Measurements from ENCODE around the gene RAPGEF4. TPM values are rescaled to one million over a fixed set of nuclear protein-coding genes. Genes with fewer than 3 reads are reported as not detected.

RAPGEF4 gene
- 1 to 10 TPM; 1.5 to 6.1 (median 3.4) TPM for polyA plus RNA-seq (ENCODE audit: insufficient read length in 10 of 10)
- long read RNA-seq, donor 1 = 0 reads
- long read RNA-seq, donor 2 = 0 reads
- long read RNA-seq, donor 3 = 0 reads
- long read RNA-seq, donor 4 = 0 reads
- long read RNA-seq, donor 5 = 0 reads
- long read RNA-seq, donor 6 = 0 reads
- long read RNA-seq, donor 7 = 0 reads
- long read RNA-seq, donor 8 = 0 reads
- long read RNA-seq, donor 9 = 0 reads

GRCh38 chr2:172735582-172736423, at the start of gene RAPGEF4:
TSS of gene RAPGEF4 (plus strand) at chr2:172735845. CDS start at chr2:172735984, 139 bp downstream.
- peak in 2 of 3 donors; percentile 19 to 37 for DNase-seq

DNA sequence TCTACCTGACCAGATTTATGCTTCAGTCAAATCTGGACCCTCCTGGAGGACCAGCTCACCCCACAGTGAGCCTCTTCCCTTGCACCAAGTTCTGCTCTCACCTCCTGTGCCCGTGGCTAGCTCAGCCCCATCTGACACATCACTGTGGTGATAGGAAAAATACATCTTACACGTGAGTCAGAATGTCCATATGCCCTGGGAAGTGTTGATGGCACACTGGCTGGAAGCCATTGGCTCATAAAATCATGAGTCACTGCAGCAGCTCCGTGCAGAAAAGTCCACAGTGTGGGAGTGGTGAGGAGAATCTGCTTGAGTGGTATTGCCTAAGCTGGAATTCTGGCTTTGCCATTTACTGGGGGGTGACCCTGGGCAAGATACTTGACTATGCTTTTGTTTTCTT, 42.6 kb upstream of the RAPGEF4 start:
- peak in 2 of 3 donors; percentile 28 to 93 for DNase-seq

DNA sequence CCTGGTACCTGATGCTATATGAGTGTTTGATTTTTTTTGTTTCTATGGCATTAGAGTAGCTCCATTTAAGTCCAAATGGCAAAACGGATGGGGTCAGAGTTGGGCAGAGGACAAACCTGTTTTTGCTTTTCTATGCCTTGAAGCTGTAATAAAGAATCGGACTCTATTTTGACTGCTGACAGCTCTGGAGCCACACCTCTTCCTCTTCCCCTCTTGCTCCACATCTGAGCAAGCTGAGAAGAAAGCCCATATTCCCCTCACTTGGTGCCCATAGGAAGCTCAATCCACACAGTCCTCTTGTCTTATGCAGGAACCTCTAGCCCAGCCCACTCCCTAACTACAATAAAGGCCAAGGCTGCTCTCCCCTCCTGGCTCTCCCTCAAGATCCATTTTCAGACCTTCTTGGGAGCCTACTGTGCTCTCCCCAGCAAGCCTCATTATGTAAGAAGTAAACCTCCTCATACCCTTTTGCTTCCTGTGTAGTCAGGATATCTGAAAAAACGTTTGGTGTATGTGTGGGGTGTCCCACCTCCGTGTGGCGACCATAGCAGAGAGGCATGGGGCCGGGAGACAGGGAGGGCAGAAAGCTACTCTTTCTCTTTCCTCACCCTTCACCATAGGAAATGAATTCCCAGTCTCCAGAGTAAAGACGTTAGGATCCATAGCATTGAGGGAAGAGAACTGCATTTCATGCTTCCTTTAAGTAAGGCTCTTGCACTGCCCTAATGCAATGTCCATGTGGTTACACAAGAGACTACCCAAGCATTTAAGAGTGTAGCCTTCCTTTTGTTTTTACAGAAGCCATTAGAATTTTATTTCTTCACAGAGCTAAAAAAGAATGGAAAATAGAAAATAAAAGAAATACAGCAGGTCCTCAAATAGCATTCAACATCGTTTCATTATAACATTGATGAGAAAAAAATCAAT, 41.9 kb upstream of the RAPGEF4 start:
- DNase-seq = no peak

GRCh38 chr2:172697296-172697695, 38.3 kb upstream of the RAPGEF4 start:
- no peak for DNase-seq

DNA sequence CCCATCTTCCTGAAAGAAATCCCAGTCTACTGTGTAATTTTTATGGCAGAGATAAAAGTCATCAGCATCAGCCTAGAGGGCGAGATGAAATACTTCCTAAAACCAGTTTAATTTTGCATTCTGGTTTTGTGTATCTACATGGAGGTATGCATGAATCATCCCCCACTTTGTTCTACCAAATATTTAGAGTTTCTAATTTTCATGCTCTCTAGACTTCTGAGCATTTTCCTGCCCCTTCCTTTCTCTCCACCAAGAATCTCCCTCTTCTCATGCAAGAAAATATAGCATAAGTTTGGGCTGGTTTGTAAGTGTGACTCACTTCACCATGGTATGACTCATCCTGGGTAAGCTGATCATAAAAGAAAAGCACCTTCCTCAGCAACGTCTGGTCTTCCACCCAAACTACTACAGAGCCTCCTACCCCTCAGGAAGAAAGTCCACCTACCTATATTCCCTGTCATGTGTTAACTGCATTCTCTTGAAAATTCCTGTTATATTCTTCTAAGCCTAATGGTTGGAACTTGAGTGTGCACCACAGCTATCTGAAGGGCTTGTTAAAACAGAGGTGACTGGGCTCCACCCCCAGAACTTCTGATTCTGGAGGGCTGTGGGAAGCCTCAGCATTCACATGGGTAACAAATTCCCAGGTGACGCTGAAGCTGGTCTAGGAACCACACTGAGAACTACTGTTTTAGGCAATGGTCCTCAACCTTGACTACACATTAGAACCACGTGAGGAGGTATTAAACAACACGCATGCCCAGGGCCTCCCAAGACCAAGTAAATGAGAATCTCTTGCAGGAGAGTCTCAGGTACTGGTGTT, 37.4 kb upstream of the RAPGEF4 start:
- DNase-seq = peak in 1 of 3 donors; percentile 86

DNA sequence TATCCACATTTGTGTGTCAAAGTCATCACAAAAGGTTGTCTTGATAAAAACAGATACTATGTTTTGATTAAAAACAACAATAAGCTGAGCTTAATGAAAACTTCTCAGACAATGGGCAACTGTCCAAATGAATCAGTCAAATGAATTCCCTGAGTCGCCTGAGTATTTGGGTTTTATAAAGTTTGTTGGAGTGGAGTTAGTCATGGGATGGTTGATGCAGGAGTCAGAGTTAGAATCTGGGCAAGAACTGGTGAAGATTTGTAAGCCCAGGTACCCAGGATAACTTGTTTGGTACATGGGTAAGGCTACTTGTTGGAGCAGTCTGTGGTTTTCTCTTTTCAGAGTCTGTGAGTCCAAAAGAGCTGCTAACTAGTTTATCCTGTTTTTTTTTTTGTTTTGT, 34.4 kb upstream of the RAPGEF4 start:
- peak in 1 of 3 donors; percentile 75 for DNase-seq

DNA sequence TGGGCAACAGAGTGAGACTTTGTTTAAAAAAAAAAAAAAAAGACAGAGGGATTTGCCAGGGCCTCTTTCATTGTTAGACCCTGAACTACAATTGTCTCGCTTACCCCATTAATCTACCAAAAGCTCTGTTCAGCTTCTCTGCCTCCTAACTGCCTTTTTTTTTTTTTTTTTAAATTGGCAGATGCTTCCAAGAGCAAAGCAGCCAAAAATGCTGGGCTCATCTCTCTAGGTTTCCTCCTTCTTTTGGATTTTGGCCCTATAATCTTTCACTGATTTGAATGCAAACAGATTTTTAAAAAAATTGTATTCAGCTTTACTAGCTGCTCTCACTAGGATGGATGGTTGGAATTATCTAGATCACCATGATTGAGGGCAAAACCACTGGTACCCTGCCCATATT, 33.2 kb upstream of the RAPGEF4 start:
- peak; percentile 19 to 70 (median 67) for DNase-seq

DNA sequence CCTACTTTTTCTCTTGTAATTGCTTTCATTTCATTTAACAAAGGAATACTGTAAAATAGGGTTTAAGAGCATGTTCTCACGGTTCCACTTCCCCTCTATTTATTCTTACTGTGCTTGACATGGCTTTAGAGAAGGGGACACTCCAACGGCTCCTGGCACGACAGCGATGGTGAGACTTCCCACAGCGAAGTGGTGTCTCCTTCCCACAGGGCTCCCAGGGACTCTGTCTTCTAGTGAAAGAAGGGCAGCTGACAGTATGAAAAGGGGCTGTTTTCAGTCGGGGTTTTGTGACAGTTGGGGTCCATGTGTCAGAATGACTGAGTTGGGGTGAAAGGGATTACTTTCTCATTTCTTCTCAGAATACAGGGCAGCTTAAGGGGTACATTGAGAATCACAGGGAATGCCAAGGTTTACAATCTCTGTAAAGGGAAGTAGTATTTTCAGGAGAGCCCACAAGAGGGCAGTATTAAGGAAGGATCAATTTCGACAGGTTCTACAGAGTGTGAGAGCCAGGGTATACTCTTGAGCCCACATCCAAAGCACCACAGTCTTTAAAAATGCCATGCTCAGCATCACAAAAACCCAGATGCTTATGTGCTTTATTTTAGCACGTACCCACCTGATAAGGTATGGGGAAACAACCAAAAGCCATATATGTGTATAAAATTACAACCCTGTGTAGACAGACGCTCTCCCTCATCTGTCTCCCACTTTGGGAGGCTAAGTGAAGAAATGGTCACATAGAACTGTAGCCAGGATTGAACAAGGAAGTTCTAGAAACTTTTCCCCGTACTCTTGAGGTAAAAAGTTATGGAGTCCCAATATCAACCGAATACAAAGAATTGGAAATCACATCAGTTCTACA, 31.3 kb upstream of the RAPGEF4 start:
- DNase-seq = no peak

- no peak for DNase-seq
Observed at GRCh38 chr2:172705352-172705751, 30.3 kb upstream of the RAPGEF4 start.

DNA sequence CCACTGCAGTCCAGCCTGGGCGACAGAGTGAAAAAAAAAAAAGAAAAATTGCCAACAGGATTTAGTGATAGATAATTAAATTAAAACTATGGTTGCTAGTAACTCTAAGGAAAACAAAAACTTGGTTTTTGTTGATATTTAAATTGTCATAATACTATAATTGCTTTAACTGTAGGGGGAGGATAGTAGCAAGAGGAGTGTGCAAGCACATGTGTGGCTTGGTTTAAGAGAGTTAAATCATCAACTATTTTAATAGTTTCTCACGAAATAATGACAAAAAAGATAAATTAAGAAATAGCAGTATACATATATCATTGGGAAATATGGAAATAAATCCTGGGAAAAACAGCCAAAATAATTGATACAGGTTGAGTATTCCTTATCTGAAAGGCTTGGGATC, 27.4 kb upstream of the RAPGEF4 start:
- no peak for DNase-seq

GRCh38 chr2:172709566-172710291, 25.9 kb upstream of the RAPGEF4 start:
- DNase-seq = no peak

DNA sequence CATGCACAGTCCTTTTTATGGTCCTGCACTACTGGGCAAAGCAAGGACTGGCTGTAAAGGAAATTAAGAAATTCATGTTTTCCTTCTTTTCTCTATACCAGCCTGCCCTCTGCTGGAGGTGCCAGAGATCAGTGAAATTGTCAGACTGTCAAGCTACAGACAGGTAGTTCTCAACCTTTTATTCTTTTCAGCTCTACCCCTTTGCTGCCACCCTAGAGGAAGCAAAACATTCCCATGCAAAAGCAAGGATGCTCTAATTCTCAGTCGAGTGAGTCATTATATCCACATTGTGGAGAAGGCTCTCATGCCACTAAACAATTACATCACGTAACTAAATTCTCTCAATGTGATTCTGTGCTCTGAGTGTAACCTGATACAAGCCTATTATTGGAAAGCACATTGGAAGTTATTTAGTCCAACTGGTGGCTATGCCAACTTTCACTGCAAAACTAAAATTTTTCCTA, 25.0 kb upstream of the RAPGEF4 start:
- peak; percentile 44 to 65 (median 64) for DNase-seq

- DNase-seq = no peak
Observed at GRCh38 chr2:172711110-172711509, 24.5 kb upstream of the RAPGEF4 start.

DNA sequence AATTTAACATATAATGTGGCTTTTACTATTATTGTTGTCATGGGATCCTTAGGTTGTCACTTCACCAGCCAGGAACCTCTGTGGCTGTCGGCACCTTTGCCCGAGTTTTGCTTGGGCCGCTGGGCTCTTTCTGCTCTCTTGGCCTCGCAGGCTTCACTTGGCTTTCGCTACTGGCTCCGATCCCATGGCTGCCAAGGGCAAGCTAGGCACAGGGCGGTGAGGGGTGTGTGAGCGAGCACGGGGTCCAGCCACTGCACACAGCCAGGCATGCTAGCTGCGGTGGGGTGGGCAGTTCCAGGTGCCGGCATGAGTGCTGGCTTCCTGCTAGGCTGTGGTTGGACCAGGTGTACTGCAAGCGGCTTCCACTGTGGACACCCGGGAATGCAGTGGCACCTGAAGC, 23.4 kb upstream of the RAPGEF4 start:
- no peak for DNase-seq

GRCh38 chr2:172713365-172713875, 22.2 kb upstream of the RAPGEF4 start:
- no peak for DNase-seq

- DNase-seq = no peak
Observed at GRCh38 chr2:172722481-172722880, 13.2 kb upstream of the RAPGEF4 start.

- DNase-seq = no peak
Observed at GRCh38 chr2:172723286-172723685, 12.4 kb upstream of the RAPGEF4 start.

DNA sequence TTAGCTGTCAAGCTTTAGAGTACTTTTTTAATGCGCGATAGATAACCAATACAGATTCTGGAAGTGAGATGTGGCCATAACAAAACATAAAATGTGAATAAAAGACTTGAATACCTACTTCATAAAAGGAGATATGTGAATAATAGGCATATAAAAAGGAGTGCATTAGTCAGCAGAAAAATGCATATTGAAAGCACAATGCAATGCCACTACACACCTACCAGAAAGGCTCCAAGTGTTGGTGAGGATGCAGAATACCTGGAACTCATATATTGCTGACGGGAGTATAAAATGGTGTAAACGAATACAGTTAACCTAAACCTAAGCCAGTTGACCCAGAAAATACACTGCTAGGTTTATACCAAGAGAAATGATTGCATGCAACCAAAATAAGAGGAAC, 10.9 kb upstream of the RAPGEF4 start:
- DNase-seq = no peak

GRCh38 chr2:172725284-172725683, 10.4 kb upstream of the RAPGEF4 start:
- DNase-seq = no peak
